ENCODE measurements around the gene ARHGDIA. TPM values are rescaled to one million over a fixed set of nuclear protein-coding genes. Genes with fewer than 3 reads are reported as not detected.
"Not testable (repeated sequence)": the region's sequence is repeated elsewhere in the genome, so short reads cannot be mapped to it uniquely, and the experiment has no call there.

The ARHGDIA gene
- total RNA-seq, 2 experiments from 2014 or later, result 355 to 389 TPM

DNA sequence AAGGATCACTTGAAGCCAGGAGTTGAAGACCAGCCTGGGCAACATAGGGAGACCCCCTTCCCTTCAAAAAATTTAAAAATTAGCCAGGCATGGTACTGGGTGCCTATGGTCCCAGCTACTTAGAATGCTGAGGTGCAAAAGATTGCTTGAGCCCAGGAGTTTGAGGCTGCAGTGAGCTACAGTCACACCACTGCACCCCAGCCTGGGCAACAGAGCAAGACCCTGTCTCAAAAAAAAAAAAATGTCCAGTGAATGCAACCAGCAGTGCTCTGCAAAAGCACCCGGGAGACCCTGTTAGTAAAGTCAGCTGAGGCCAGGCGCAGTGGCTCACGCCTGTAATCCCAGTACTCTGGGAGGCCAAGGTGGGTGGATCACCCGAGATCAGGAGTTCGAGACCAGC, 31.1 kb downstream of the ARHGDIA start:
- CTCF ChIA-PET; intact Hi-C loops (cut with micrococcal nuclease); H3K27ac Mint-ChIP-seq; H3K36me3 Mint-ChIP-seq (ENCODE audit: low read depth); H3K27me3 Mint-ChIP-seq (ENCODE audit: low read depth); DNase-seq; H3K9me3 Mint-ChIP-seq; H3K4me3 Mint-ChIP-seq; H3K4me1 Mint-ChIP-seq (ENCODE audit: low read depth): not testable (repeated sequence)

- Mint-ChIP-seq H3K27me3 (ENCODE audit: low read depth) (no peaks in the 10 kb centered on the region), H3K27ac (no peak overlapping the region), H3K36me3 (ENCODE audit: low read depth) (no peaks in the 10 kb centered on the region), H3K9me3 (no peaks in the 10 kb centered on the region), H3K4me3 (no peak overlapping the region), H3K4me1 (ENCODE audit: low read depth) (no peaks in the 10 kb centered on the region)
- CTCF ChIA-PET, result interaction anchor here (0.7 kb wide), 1 partner anchor 489 kb away, joined by 6 read pairs; no protein-coding TSS in a partner anchor
- DNase-seq, result no peak
- intact Hi-C loops (cut with micrococcal nuclease), result no loop called here
Measured at GRCh38 chr17:81839301-81839700, 31.8 kb downstream of the ARHGDIA start.

- intact Hi-C loops (cut with micrococcal nuclease), result no loop called here
- CTCF ChIA-PET, result interaction anchor here (0.6 to 0.7 kb wide), 2 partner anchors 75 to 489 kb away, joined by 3 to 6 read pairs; no protein-coding TSS in a partner anchor
- no peaks in the 10 kb centered on the region for H3K27me3 Mint-ChIP-seq (ENCODE audit: low read depth)
- no peaks in the 10 kb centered on the region for H3K9me3 Mint-ChIP-seq
- no peaks in the 10 kb centered on the region for H3K36me3 Mint-ChIP-seq (ENCODE audit: low read depth)
- no peak overlapping the region for H3K4me3 Mint-ChIP-seq
- DNase-seq, result no peak
- H3K27ac Mint-ChIP-seq, result no peak overlapping the region
- no peaks in the 10 kb centered on the region for H3K4me1 Mint-ChIP-seq (ENCODE audit: low read depth)
Measured at GRCh38 chr17:81838753-81839255, 32.3 kb downstream of the ARHGDIA start.

DNA sequence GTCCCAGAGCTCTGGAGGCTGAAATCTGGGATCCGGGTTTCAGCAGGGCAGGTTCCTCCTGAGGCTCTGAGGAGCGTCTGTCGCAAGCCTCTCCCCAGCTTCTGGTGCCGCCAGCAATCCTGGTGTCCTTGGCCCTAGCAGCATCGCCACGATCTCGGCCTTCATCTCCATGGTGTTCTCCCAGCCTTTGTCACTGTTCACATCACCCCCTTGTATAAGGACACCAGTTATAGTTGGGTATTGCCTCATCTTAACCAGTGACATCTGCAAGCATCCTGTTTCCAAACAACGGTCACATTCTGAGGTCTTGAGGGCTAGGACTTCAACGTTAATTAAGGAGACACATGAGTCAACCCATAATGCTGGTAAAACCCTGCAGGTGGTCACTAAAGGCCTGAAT, 33.5 kb downstream of the ARHGDIA start:
- CTCF ChIA-PET, result interaction anchor here (0.6 kb wide), 1 partner anchor 119 kb away, joined by 3 read pairs; no protein-coding TSS in a partner anchor
- no peak for DNase-seq
- H3K4me3 Mint-ChIP-seq, result no peak overlapping the region
- H3K4me1 Mint-ChIP-seq (ENCODE audit: low read depth), result no peaks in the 10 kb centered on the region
- no peak overlapping the region for H3K27ac Mint-ChIP-seq
- no peaks in the 10 kb centered on the region for H3K27me3 Mint-ChIP-seq (ENCODE audit: low read depth)
- intact Hi-C loops (cut with micrococcal nuclease), result no loop called here
- H3K9me3 Mint-ChIP-seq, result no peaks in the 10 kb centered on the region
- H3K36me3 Mint-ChIP-seq (ENCODE audit: low read depth), result peaks cover 2% of the 10 kb centered on the region

- no peak for DNase-seq
- Mint-ChIP-seq H3K4me3 (peak within 1 kb of the TSS; percentile 82), H3K4me1 (ENCODE audit: low read depth) (peaks cover 14% of the 10 kb centered on the region), H3K27ac (peak within 1 kb of the TSS; percentile 78), H3K9me3 (no peaks in the 10 kb centered on the region), H3K27me3 (ENCODE audit: low read depth) (no peaks in the 10 kb centered on the region), H3K36me3 (ENCODE audit: low read depth) (peaks cover 4% of the 10 kb centered on the region)
- CTCF ChIA-PET, result no interaction called here
- intact Hi-C loops (cut with micrococcal nuclease), result no loop called here
Measured at GRCh38 chr17:81834831-81835267, 36.3 kb downstream of the ARHGDIA start, which contains the start of gene PPP1R27. PPP1R27 (minus strand) TSS chr17:81835050; CDS start chr17:81834953, 97 bp downstream.

GRCh38 chr17:81833921-81834830, 37.0 kb downstream of the ARHGDIA start:
- H3K27me3 Mint-ChIP-seq (ENCODE audit: low read depth), result no peaks in the 10 kb centered on the region
- H3K4me3 Mint-ChIP-seq, result peak overlapping the region; percentile 82
- intact Hi-C loops (cut with micrococcal nuclease), result loop anchor here (2.0 kb wide), 2 partner anchors 57 to 151 kb away; partner anchors contain the start of genes ALYREF, ANAPC11 and ARL16
- H3K9me3 Mint-ChIP-seq, result no peaks in the 10 kb centered on the region
- DNase-seq, result no peak
- peaks cover 14% of the 10 kb centered on the region for H3K4me1 Mint-ChIP-seq (ENCODE audit: low read depth)
- H3K36me3 Mint-ChIP-seq (ENCODE audit: low read depth), result peaks cover 4% of the 10 kb centered on the region
- CTCF ChIA-PET, result interaction anchor here (0.7 kb wide), 1 partner anchor 98 kb away, joined by 3 read pairs; no protein-coding TSS in a partner anchor
- H3K27ac Mint-ChIP-seq, result peak overlapping the region; percentile 78

DNA sequence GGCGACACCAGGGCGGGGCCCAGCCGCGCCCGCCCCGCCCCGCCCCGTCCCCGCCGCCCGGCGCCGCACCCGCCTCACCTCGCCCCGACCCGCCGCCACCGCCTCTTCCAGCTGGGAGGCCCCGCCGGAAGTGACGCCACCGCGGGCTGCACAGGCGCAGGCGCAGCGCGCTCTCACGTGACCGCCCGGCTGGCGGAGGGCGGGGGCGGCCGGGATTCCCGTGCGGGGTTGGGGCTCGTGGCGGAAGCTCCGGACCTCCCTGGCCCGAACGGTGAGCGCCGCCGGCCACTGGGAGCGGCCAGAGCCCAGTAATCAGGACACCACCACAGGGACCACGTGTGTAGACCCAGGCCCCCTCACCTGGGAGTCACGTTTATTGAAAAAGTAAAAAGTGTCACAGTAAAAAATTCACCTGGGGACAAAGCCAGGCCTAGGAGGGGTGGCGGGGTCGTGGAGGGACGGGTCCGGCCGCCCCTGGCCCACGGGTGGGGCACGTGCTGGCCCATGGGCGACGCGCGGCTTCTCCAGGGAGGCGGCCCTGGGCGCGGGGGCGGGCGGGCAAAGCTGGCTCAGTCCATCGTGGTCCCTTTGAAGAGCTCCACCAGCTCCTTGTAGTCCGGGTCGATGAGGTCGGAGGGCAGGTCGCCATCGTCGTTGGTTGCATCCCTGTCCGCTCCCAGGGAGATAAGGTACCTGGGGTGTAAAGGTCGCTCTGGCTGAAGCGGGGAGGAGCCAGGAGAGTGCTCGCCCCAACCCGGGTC, 37.8 kb downstream of the ARHGDIA start, which contains the start of gene MCRIP1:
Gene MCRIP1 (minus strand): TSS at position 132 of the 761 bp plus-strand sequence. CDS start 8,785 bp downstream, outside the sequence.
- peaks cover 16% of the 10 kb centered on the region for H3K4me1 Mint-ChIP-seq (ENCODE audit: low read depth)
- DNase-seq, result peak; percentile 95
- peak within 1 kb of the TSS; percentile 88 for H3K27ac Mint-ChIP-seq
- H3K9me3 Mint-ChIP-seq, result no peaks in the 10 kb centered on the region
- H3K4me3 Mint-ChIP-seq, result peak within 1 kb of the TSS; percentile 95
- intact Hi-C loops (cut with micrococcal nuclease), result loop anchor here (2.0 kb wide), 2 partner anchors 57 to 151 kb away; partner anchors contain the start of genes ALYREF, ANAPC11 and ARL16
- H3K36me3 Mint-ChIP-seq (ENCODE audit: low read depth), result peaks cover 4% of the 10 kb centered on the region
- CTCF ChIA-PET, result no interaction called here
- no peaks in the 10 kb centered on the region for H3K27me3 Mint-ChIP-seq (ENCODE audit: low read depth)

GRCh38 chr17:81832608-81833159, 38.5 kb downstream of the ARHGDIA start:
- Mint-ChIP-seq H3K4me1 (ENCODE audit: low read depth) (peaks cover 16% of the 10 kb centered on the region), H3K27ac (peak overlapping the region; percentile 88), H3K9me3 (no peaks in the 10 kb centered on the region), H3K36me3 (ENCODE audit: low read depth) (peaks cover 4% of the 10 kb centered on the region), H3K4me3 (peak overlapping the region; percentile 95), H3K27me3 (ENCODE audit: low read depth) (no peaks in the 10 kb centered on the region)
- DNase-seq, result peak; percentile 51
- intact Hi-C loops (cut with micrococcal nuclease), result loop anchor here (1.0 to 2.0 kb wide), 3 partner anchors 28 to 150 kb away; partner anchors contain the start of genes ALYREF, ANAPC11, ARL16 and P4HB
- CTCF ChIA-PET, result interaction anchor here (1.0 kb wide), 1 partner anchor 11 kb away, joined by 3 read pairs; no protein-coding TSS in a partner anchor

GRCh38 chr17:81831957-81832607, 39.1 kb downstream of the ARHGDIA start:
- peak; percentile 66 for DNase-seq
- Mint-ChIP-seq H3K27ac (peak overlapping the region; percentile 88), H3K27me3 (ENCODE audit: low read depth) (no peaks in the 10 kb centered on the region), H3K4me1 (ENCODE audit: low read depth) (peaks cover 16% of the 10 kb centered on the region), H3K9me3 (no peaks in the 10 kb centered on the region), H3K4me3 (peak overlapping the region; percentile 95), H3K36me3 (ENCODE audit: low read depth) (peaks cover 4% of the 10 kb centered on the region)
- CTCF ChIA-PET, result interaction anchor here (1.0 kb wide), 1 partner anchor 10 kb away, joined by 3 read pairs; no protein-coding TSS in a partner anchor
- intact Hi-C loops (cut with micrococcal nuclease), result loop anchor here (1.0 to 2.0 kb wide), 3 partner anchors 28 to 149 kb away; partner anchors contain the start of genes ALYREF, ANAPC11, ARL16 and P4HB

GRCh38 chr17:81831563-81831956, 39.6 kb downstream of the ARHGDIA start:
- CTCF ChIA-PET, result no interaction called here
- Mint-ChIP-seq H3K36me3 (ENCODE audit: low read depth) (peaks cover 4% of the 10 kb centered on the region), H3K9me3 (no peaks in the 10 kb centered on the region), H3K4me1 (ENCODE audit: low read depth) (peaks cover 16% of the 10 kb centered on the region), H3K4me3 (peak overlapping the region; percentile 95), H3K27me3 (ENCODE audit: low read depth) (no peaks in the 10 kb centered on the region), H3K27ac (peak overlapping the region; percentile 88)
- intact Hi-C loops (cut with micrococcal nuclease), result no loop called here
- no peak for DNase-seq

DNA sequence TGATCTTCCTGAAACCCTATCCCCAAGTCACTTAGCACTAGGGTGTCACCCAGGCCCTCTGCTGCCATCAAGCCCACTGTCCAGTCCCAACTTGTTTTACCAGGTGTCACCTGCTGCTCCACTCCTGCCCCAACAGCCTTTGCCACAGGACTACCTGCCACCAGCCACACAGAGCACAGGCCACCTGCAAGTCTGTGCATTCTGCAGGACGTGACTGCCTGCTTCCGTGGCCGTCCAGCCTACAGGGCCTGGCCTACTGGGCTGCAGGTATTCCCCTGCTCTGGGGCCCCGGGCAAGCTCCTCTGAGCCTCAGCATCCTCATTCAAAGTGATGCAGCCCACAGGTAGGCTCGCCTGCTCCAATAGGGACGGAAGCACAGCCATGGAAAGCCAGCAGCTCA, 41.3 kb downstream of the ARHGDIA start:
- peaks cover 4% of the 10 kb centered on the region for H3K36me3 Mint-ChIP-seq (ENCODE audit: low read depth)
- no peak overlapping the region for H3K4me3 Mint-ChIP-seq
- DNase-seq, result no peak
- no peaks in the 10 kb centered on the region for H3K27me3 Mint-ChIP-seq (ENCODE audit: low read depth)
- peaks cover 20% of the 10 kb centered on the region for H3K4me1 Mint-ChIP-seq (ENCODE audit: low read depth)
- CTCF ChIA-PET, result no interaction called here
- no peak overlapping the region for H3K27ac Mint-ChIP-seq
- intact Hi-C loops (cut with micrococcal nuclease), result no loop called here
- no peaks in the 10 kb centered on the region for H3K9me3 Mint-ChIP-seq

Data from activated naive CD4-positive, alpha-beta T cell treated with anti-CD3 and anti-CD28 coated beads for 36 hours (primary cell).